Endothelial cell of umbilical vein (primary cell): ENCODE data around the gene CYB5A.

ENCODE experiments used
- CTCF ChIP-seq, 2 donors: IDR thresholded peaks; 1 replicate in 1 of 2; 2 replicates in 1 of 2; pipeline ENCODE4 v1.5.1; 2011; ENCODE audit warnings: low read length in 2 of 2, mild to moderate bottlenecking in 2 of 2, moderate library complexity in 2 of 2, control low read depth in 1 of 2, inconsistent platforms in 1 of 2, low read depth in 1 of 2; ENCODE audit not compliant: insufficient read depth in 1 of 2; ENCODE audit errors: extremely low read depth in 1 of 2
- EZH2 ChIP-seq: IDR thresholded peaks from 2 replicates; pipeline ENCODE4 v1.6.1; 2012; ENCODE audit warnings: borderline replicate concordance, low read depth, mild to moderate bottlenecking, moderate library complexity, low read length, inconsistent platforms; ENCODE audit not compliant: severe bottlenecking
- GATA2 ChIP-seq: IDR thresholded peaks from 2 replicates; pipeline ENCODE4 v1.7.0; 2011; ENCODE audit warnings: low read depth, mild to moderate bottlenecking, moderate library complexity, mixed read lengths, low read length; ENCODE audit not compliant: insufficient read length, insufficient read depth
- MYC ChIP-seq: IDR thresholded peaks from one replicate; pipeline ENCODE4 v1.6.1; 2011; ENCODE audit warnings: mild to moderate bottlenecking, low read depth, low read length
- POLR2A ChIP-seq: IDR thresholded peaks from 2 replicates; pipeline ENCODE4 v1.6.1; 2012; ENCODE audit warnings: low read depth, mild to moderate bottlenecking, control low read depth, low read length
- POLR2AphosphoS5 ChIP-seq: IDR thresholded peaks from 2 replicates; pipeline ENCODE4 v1.6.1; 2012; ENCODE audit warnings: low read depth, mild to moderate bottlenecking, control low read depth, low read length, moderate library complexity; ENCODE audit not compliant: insufficient read depth

- no peak for TF ChIP-seq GATA2
- no peak for TF ChIP-seq CTCF (IDR thresholded peaks at IDR 0.05; ENCODE audit: extremely low read depth in 1 of 2, insufficient read depth in 1 of 2, low read depth in 1 of 2, low read length in 2 of 2)
- no peak for TF ChIP-seq POLR2A
- no peak for TF ChIP-seq MYC
- TF ChIP-seq POLR2AphosphoS5 = no peak
- no peak for TF ChIP-seq EZH2
These were observed 68.9 kb downstream of the CYB5A start for GRCh38 chr18:74222710-74223494.
